A549 (cell line): Measurements from ENCODE around the gene TMEM40. TPM values are rescaled to one million over a fixed set of nuclear protein-coding genes. Genes with fewer than 3 reads are reported as not detected.
"Not testable (repeated sequence)": the region's sequence is repeated elsewhere in the genome, so short reads cannot be mapped to it uniquely, and the experiment has no call there.

Experiments used
- ATAC-seq, 2 experiments: fragments of 200-7000 bp in 1 of 2; fragments of >200 bp in 1 of 2; cut with Nextera tagmentation in 1 of 2; cut with Tn5 transposase in 1 of 2; 3 replicates each; pipeline versions ENCODE4 v1.8.0 to v1.9.1; 2018 to 2020; ENCODE audit warnings: mild to moderate bottlenecking in 1 of 2, moderate library complexity in 1 of 2
- CTCF ChIA-PET: fragments of 300-600 bp; sonication (Branson Sonifier 250); formaldehyde crosslinking; extraction: SDS; loops from one replicate; lab custom pipeline; 2021; ENCODE audit warnings: antibody characterized with exemption, inconsistent platforms; lab: Yijun Ruan, JAX
- POLR2A ChIA-PET: fragments of 350-600 bp; formaldehyde crosslinking; extraction: SDS; loops from one replicate; lab custom pipeline; 2021; ENCODE audit warnings: antibody characterized with exemption, inconsistent platforms; lab: Yijun Ruan, JAX
- DNase-seq, 2 experiments: peaks; one replicate each; pipeline versions ENCODE4 v3.0.0 to v3.0.0-alpha.2; 2011 to 2016; ENCODE audit warnings: low read depth in 1 of 2, low spot score in 1 of 2
- FAIRE-seq: peaks from 2 replicates; lab custom pipeline; 2011; peaks lifted over from hg19 to GRCh38; lab: Jason Lieb, UNC
- H3K27ac ChIP-seq, 2 experiments: fragments of >200 bp; sonication (Bioruptor Twin); formaldehyde crosslinking; 3 replicates each; pipeline ENCODE4 v1.5.1; 2016 to 2017
- H3K4me1 ChIP-seq: fragments of >200 bp; sonication (Bioruptor Twin); formaldehyde crosslinking; 3 replicates; pipeline ENCODE4 v1.6.1; 2016
- H3K4me2 ChIP-seq: fragments of >200 bp; sonication (Bioruptor Twin); formaldehyde crosslinking; 3 replicates; pipeline ENCODE4 v1.6.1; 2016
- H3K4me3 ChIP-seq: fragments of >200 bp; sonication (Bioruptor Twin); formaldehyde crosslinking; 3 replicates; pipeline ENCODE4 v1.5.1; 2016
- H3K9me3 ChIP-seq: fragments of >200 bp; sonication (Bioruptor Twin); formaldehyde crosslinking; 3 replicates; pipeline ENCODE4 v1.6.1; 2016
- ATOH8 ChIP-seq: fragments of 250-450 bp; sonication (Bioruptor Pico); IDR thresholded peaks from 2 replicates; pipeline ENCODE4 v1.5.0; 2020; ENCODE audit warnings: low read depth, mild to moderate bottlenecking, moderate library complexity
- BCL3 ChIP-seq: fragments of >200 bp; sonication (Bioruptor Twin); formaldehyde crosslinking; IDR thresholded peaks from 3 replicates; pipeline ENCODE4 v1.6.1; 2016
- CEBPB ChIP-seq, 2 experiments: fragments of >200 bp in 1 of 2; sonication (Bioruptor Twin) in 1 of 2; formaldehyde crosslinking in 1 of 2; IDR thresholded peaks; 2 replicates each; pipeline ENCODE4 v1.6.1; 2012 to 2016
- CTCF ChIP-seq: fragments of >200 bp; sonication (Bioruptor Twin); formaldehyde crosslinking; IDR thresholded peaks from 3 replicates; pipeline ENCODE4 v1.5.1; 2016
- EP300 ChIP-seq, 2 experiments: fragments of >200 bp; sonication (Bioruptor Twin); formaldehyde crosslinking; IDR thresholded peaks; 2 replicates in 1 of 2; 3 replicates in 1 of 2; pipeline ENCODE4 v1.6.1; 2016 to 2017
- HES2 ChIP-seq: fragments of >200 bp; sonication (Bioruptor Twin); formaldehyde crosslinking; IDR thresholded peaks from 2 replicates; pipeline ENCODE4 v1.6.1; 2016
- HOXA7 ChIP-seq: fragments of 250-450 bp; sonication (Bioruptor Pico); IDR thresholded peaks from 2 replicates; pipeline ENCODE4 v1.5.0; 2020; ENCODE audit warnings: mild to moderate bottlenecking, moderate library complexity
- HOXB13 ChIP-seq: fragments of 250-450 bp; sonication (Bioruptor Pico); IDR thresholded peaks from 2 replicates; pipeline ENCODE4 v1.5.0; 2020; ENCODE audit warnings: low read depth, mild to moderate bottlenecking, moderate library complexity
- HOXB5 ChIP-seq: fragments of 250-450 bp; sonication (Bioruptor Pico); IDR thresholded peaks from 2 replicates; pipeline ENCODE4 v1.5.0; 2020; ENCODE audit warnings: mild to moderate bottlenecking, moderate library complexity
- KDM5A ChIP-seq: fragments of 200-600 bp; sonication (generic); IDR thresholded peaks from 2 replicates; pipeline ENCODE4 v1.6.1; 2016; ENCODE audit warnings: antibody characterized with exemption, mild to moderate bottlenecking
- MAFK ChIP-seq: fragments of 450-650 bp; IDR thresholded peaks from 2 replicates; pipeline ENCODE4 v1.6.1; 2014; ENCODE audit not compliant: partially characterized antibody
- NFE2L2 ChIP-seq: fragments of 150-350 bp; conservative IDR thresholded peaks from 2 replicates; pipeline ENCODE4 v1.6.1; 2014; ENCODE audit warnings: low read length
- POLR2AphosphoS2 ChIP-seq: conservative IDR thresholded peaks from 2 replicates; pipeline ENCODE4 v1.6.1; 2012; ENCODE audit warnings: low read length, improper control_type of control experiment, inconsistent platforms
- RAD21 ChIP-seq, 2 experiments: fragments of >200 bp in 1 of 2; sonication (Bioruptor Twin) in 1 of 2; formaldehyde crosslinking in 1 of 2; IDR thresholded peaks in 1 of 2; conservative IDR thresholded peaks in 1 of 2; 2 replicates in 1 of 2; 3 replicates in 1 of 2; pipeline ENCODE4 v1.6.1; 2012 to 2018; ENCODE audit warnings: inconsistent platforms in 1 of 2
- RNF2 ChIP-seq: fragments of 200-600 bp; sonication (generic); IDR thresholded peaks from 2 replicates; pipeline ENCODE4 v1.6.1; 2016; ENCODE audit warnings: low read depth, mild to moderate bottlenecking, antibody characterized with exemption, moderate library complexity, borderline replicate concordance
- SMC3 ChIP-seq: fragments of >200 bp; sonication (Bioruptor Twin); formaldehyde crosslinking; IDR thresholded peaks from 3 replicates; pipeline ENCODE4 v1.6.1; 2018; ENCODE audit warnings: inconsistent platforms
- WGBS: methylation state at CpG from one replicate; pipeline ENCODE4 v1.1.6; 2017; ENCODE audit errors: missing lambda C conversion rate; 5-methylcytosine and 5-hydroxymethylcytosine counted together
- polyA plus RNA-seq, 4 experiments: library from polyadenylated mRNA; depleted of rRNA in 3 of 4; stranded (reverse); fragments of >200 nt; fragmentation: RNase III in 1 of 4; extraction: RNeasy Plus Mini Kit Qiagen cat#74134 plus additional on column Dnase treatment in 1 of 4; gene quantifications; 2 replicates in 3 of 4; 3 replicates in 1 of 4; pipeline ENCODE4 v1.2.3, GENCODE V29; 2011 to 2017

TMEM40 gene
- polyA plus RNA-seq, 2 of the 4 experiments (the other 2 are of a cell fraction), result 0.13 to 0.18 TPM

- FAIRE-seq, result no peak
- Histone ChIP-seq H3K4me1 (peaks cover 5% of the 10 kb centered on the region; the same call in 1 of the 3 replicates), H3K4me3 (no peak overlapping the region), H3K4me2 (no peak overlapping the region), H3K9me3 (no peaks in the 10 kb centered on the region), H3K27ac (no peak overlapping the region)
- no peak for ATAC-seq
- no peak for DNase-seq
- TF ChIP-seq EP300 (IDR thresholded peaks at IDR 0.05) (no peak), NFE2L2 (no peak)
- CTCF ChIA-PET, result interaction anchor here (0.8 to 1.5 kb wide), 3 partner anchors 11 to 19 kb away, joined by 3 to 4 read pairs (median 4); no protein-coding TSS in a partner anchor
- POLR2A ChIA-PET, result no interaction called here
- WGBS, result 71% methylated on average over 1 of the region's 1 CpG
Measured at GRCh38 chr3:12791430-12791829, 32.4 kb upstream of the TMEM40 start.

- FAIRE-seq, H3K4me2 ChIP-seq, DNase-seq, H3K4me1 ChIP-seq, ATAC-seq, H3K4me3 ChIP-seq, POLR2A ChIA-PET, H3K9me3 ChIP-seq, H3K27ac ChIP-seq: not testable (repeated sequence)
- CTCF ChIA-PET, result interaction anchor here (0.7 to 3.7 kb wide), 21 partner anchors 8 to 653 kb away, joined by 3 to 36 read pairs (median 4); partner anchors contain the start of gene CAND2
- WGBS, result 64% methylated on average over 18 of the region's 23 CpGs
Measured at GRCh38 chr3:12787967-12788690, 29.1 kb upstream of the TMEM40 start.

- CTCF ChIA-PET, result interaction anchor here (0.7 to 3.7 kb wide), 23 partner anchors 9 to 110 kb away, joined by 3 to 36 read pairs (median 4); partner anchors contain the start of genes CAND2 and TMEM40
- TF ChIP-seq CTCF, result peak; percentile 21; the same call in 1 of the 3 replicates
- TF ChIP-seq SMC3, result 0 out of 3 replicates have a peak, but pooled peaks have one; percentile 14
- peak in 1 of 2 experiments; percentile 43; a peak in 3 of 5 replicates for TF ChIP-seq RAD21 (conservative IDR thresholded peaks at IDR 0.05 in 1 of 2, IDR thresholded peaks at IDR 0.05 in 1 of 2)
- WGBS, result 10% methylated on average over 9 of the region's 9 CpGs
- peak; percentile 67 to 71; a peak in 5 of 6 replicates for ATAC-seq
- FAIRE-seq, H3K4me3 ChIP-seq, H3K4me1 ChIP-seq, POLR2A ChIA-PET, H3K9me3 ChIP-seq, H3K27ac ChIP-seq, H3K4me2 ChIP-seq: not testable (repeated sequence)
- DNase-seq, result peak in 1 of 2 experiments; percentile 54
Measured at GRCh38 chr3:12787346-12787745, 28.3 kb upstream of the TMEM40 start.

GRCh38 chr3:12785096-12785495 lies 26.0 kb upstream of the TMEM40 start:
- CTCF ChIA-PET, result no interaction called here
- TF ChIP-seq RAD21 (conservative IDR thresholded peaks at IDR 0.05 in 1 of 2, IDR thresholded peaks at IDR 0.05 in 1 of 2) (no peak), HOXA7 (CRISPR knock-in tag) (no peak), KDM5A (no peak), HES2 (no peak), BCL3 (no peak), ATOH8 (CRISPR knock-in tag) (no peak), HOXB5 (CRISPR knock-in tag) (no peak), CEBPB (IDR thresholded peaks at IDR 0.05) (no peak), SMC3 (no peak), HOXB13 (CRISPR knock-in tag) (no peak), POLR2AphosphoS2 (no peak), RNF2 (no peak), MAFK (no peak)
- no peak overlapping the region for H3K4me2 ChIP-seq
- 53% methylated on average over 4 of the region's 4 CpGs for WGBS
- no peaks in the 10 kb centered on the region for H3K4me1 ChIP-seq
- no peak for FAIRE-seq
- no peak for ATAC-seq
- POLR2A ChIA-PET, result no interaction called here
- H3K9me3 ChIP-seq, result no peaks in the 10 kb centered on the region
- no peak for DNase-seq
- H3K4me3 ChIP-seq, result no peak overlapping the region
- no peak overlapping the region for H3K27ac ChIP-seq
